WI38 (cell line): ENCODE results near the gene SYT12.

Experiments
- H3K4me3 ChIP-seq: 2 replicates; pipeline ENCODE4 v1.5.1; 2011; ENCODE audit warnings: low read depth, mild to moderate bottlenecking, control low read depth, low read length
- CTCF ChIP-seq: IDR thresholded peaks from 2 replicates; pipeline ENCODE4 v1.5.1; 2012; ENCODE audit warnings: low read depth, mild to moderate bottlenecking, control low read depth, low read length

The SYT12 gene

DNA sequence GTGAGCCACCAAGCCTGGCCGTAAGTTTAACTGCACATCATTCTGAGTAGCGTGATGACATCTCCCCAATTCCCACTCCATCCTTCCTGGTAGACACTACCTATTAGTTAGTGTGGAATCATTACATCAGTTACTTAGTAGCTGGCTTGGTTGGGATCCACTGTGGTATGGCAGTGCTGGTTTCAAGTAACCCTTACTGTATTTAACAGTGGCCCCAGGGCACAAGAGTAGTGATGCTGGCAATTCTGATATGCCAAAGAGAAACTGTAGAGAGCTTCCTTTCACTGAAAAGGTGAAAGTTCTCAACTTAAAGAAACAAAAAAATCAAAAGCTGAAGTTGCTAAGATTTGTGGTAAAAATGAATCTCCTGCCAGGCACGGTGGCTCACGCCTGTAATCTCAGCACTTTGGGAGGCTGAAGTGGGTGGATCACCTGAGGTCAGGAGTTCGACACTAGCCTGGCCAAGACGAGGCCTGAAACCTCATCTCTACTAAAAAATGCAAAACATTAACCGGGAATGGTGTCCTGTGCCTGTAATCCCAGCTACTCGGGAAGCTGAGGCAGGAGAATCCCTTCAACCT lies 60.9 kb downstream of the SYT12 start:
- H3K4me3 ChIP-seq: no peak overlapping the region
- TF ChIP-seq CTCF: no peak

GRCh38 chr11:67085617-67086016 lies 62.7 kb downstream of the SYT12 start:
- TF ChIP-seq CTCF: no peak
- H3K4me3 ChIP-seq: no peak overlapping the region

DNA sequence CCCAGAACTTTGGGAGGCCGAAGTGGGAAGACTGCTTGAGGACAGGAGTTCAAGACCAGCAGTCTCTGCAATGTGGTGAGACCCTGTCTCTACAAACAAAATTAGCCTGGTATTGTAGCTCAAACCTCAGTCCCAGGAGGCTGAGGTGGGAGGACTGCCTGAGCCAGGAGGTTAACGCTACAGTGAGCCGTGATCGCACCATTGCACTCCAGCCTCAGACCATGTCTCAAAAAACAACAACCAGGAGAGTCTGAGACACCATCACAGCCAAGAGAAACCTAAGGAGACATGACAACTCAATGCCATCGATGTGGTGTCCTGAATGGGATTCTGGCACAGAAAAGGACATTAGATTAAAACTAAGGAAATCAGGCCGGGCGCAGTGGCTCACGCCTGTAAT lies 67.8 kb downstream of the SYT12 start:
- no peak overlapping the region for H3K4me3 ChIP-seq
- no peak for TF ChIP-seq CTCF

- no peak overlapping the region for H3K4me3 ChIP-seq
- TF ChIP-seq CTCF: no peak
Observed at GRCh38 chr11:67095214-67095507, 72.2 kb downstream of the SYT12 start.

DNA sequence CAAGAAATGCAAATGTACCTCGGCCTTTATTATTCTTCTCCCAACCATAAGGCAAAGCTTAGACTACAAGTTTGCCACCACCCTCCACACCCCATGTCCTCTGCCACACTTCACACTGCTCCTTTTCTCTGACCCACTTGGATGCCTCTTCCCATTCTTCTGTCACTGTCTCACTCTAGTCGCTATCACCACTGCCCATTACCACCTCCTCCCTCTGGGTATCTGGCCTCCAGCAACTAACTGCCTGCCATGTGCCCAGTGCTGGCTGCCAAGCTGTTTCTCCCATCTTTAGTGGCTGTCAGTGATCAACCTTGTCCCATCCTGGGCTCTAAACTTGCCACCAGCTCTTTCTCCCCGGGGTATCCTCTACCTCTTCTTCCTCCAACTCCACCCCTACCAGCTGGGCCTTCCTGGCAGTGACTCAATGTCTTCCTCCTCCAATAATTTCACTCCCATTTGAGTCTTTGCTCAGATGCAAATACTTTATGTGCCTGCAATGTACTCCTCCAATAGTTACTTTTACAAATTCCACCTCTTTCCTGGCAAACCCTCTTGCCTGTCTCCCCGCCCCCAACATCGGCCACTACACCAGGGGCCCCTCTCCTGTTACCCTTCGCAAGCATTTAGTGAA lies 76.0 kb downstream of the SYT12 start:
- no peak overlapping the region for H3K4me3 ChIP-seq
- no peak for TF ChIP-seq CTCF

GRCh38 chr11:67099831-67100324 lies 76.9 kb downstream of the SYT12 start:
- no peak for TF ChIP-seq CTCF
- H3K4me3 ChIP-seq: no peak overlapping the region
